Ovary (tissue), 9 donors: ENCODE data around the gene IQCM. TPM values are rescaled to one million over a fixed set of nuclear protein-coding genes. Genes with fewer than 3 reads are reported as not detected.

Source experiments
- DNase-seq, 5 donors: peaks; one replicate each; pipeline ENCODE4 v3.0.0-alpha.2; 2019 to 2020
- H3K27ac ChIP-seq, 2 donors: fragments of 200-600 bp; one replicate each; pipeline versions ENCODE4 v1.5.1 to v1.8.0; 2019 to 2022
- H3K27me3 ChIP-seq: fragments of 200-600 bp; one replicate; pipeline ENCODE4 v1.8.0; 2022
- H3K36me3 ChIP-seq: fragments of 200-600 bp; sonication (generic); one replicate; pipeline ENCODE4 v1.5.1; 2019
- H3K4me1 ChIP-seq: one replicate; pipeline ENCODE4 v1.8.1; 2013; ENCODE audit warnings: mild to moderate bottlenecking, moderate library complexity; ENCODE audit not compliant: insufficient read depth
- H3K4me3 ChIP-seq: fragments of 200-600 bp; sonication (generic); one replicate; pipeline ENCODE4 v1.5.1; 2017
- H3K9me3 ChIP-seq, 2 donors: fragments of 200-600 bp in 1 of 2; sonication (generic) in 1 of 2; one replicate each; pipeline versions ENCODE4 v1.5.1 to v1.8.1; 2013 to 2019; ENCODE audit warnings: mild to moderate bottlenecking in 1 of 2, moderate library complexity in 1 of 2
- CTCF ChIP-seq, 3 donors: fragments of 450-650 bp in 2 of 3; fragments of 200-600 bp in 1 of 3; IDR thresholded peaks; one replicate each; pipeline versions ENCODE4 v1.5.1 to v1.8.0; 2016 to 2022; ENCODE audit warnings: antibody characterized with exemption in 3 of 3, mild to moderate bottlenecking in 1 of 3
- EP300 ChIP-seq: sonication (generic); formaldehyde crosslinking; IDR thresholded peaks from one replicate; pipeline ENCODE4 v1.6.1; 2017; ENCODE audit warnings: antibody characterized with exemption
- POLR2A ChIP-seq: fragments of 450-650 bp; IDR thresholded peaks from one replicate; pipeline ENCODE4 v1.6.1; 2017; ENCODE audit warnings: antibody characterized with exemption, mild to moderate bottlenecking, moderate library complexity
- WGBS, 3 donors: extraction: QIAGEN DNeasy Blood & Tissue Kit in 1 of 3; methylation state at CpG; one replicate each; pipeline versions ENCODE4 v1.1.5 to v1.1.7; 2013 to 2017; 5-methylcytosine and 5-hydroxymethylcytosine counted together
- intact Hi-C, 4 donors: fragments of 100-400 bp; cut with DNase I; formaldehyde crosslinking; loops; one replicate each; pipeline versions ENCODE4 v1.11.0 to v1.15.1; 2022 to 2023
- polyA plus RNA-seq, 2 donors: library from polyadenylated mRNA; stranded (reverse); fragments of 200-250 nt in 1 of 2; fragments of 350-450 nt in 1 of 2; fragmentation: Illumina TruSeq in 1 of 2; extraction: RNeasy Lipid Tissue Mini Kit (QIAGEN cat#74804) in 1 of 2; gene quantifications; one replicate each; pipeline ENCODE4 v1.2.3, GENCODE V29; 2013 to 2014
- total RNA-seq, 7 donors: library from RNA; depleted of rRNA in 2 of 7; stranded (reverse); fragments of >200 nt in 2 of 7; fragmentation: NEBNext Ultra II Directional in 3 of 7; extraction: Animal tissue kit (Norgen Biotek cat#: 25700) in 3 of 7; gene quantifications; one replicate each; pipeline versions ENCODE4 v1.1.0 to v1.2.4, GENCODE V29; 2016 to 2023
- donor health status: DM: no; HTN: no; CAD: no; lungs with moderate emphysema.
- donor health status: DM: no; HTN: no; CAD: no.
- donor health status: Bipolar disorder and iron deficiency.
- donor health status: DM: yes; HTN: yes; CAD: no.
- donor health status: DM: no; HTN: no; CAD: no.
- donor health status: DM: yes; HTN: yes; CAD: no.

Gene IQCM
- total and polyA plus RNA-seq, 9 donors, result not detected

GRCh38 chr4:149523039-149523438 is 292.6 kb downstream of the IQCM start:
- no peak overlapping the region for H3K27ac ChIP-seq
- no peaks in the 10 kb centered on the region for H3K4me1 ChIP-seq
- no peak overlapping the region for H3K4me3 ChIP-seq
- no peaks in the 10 kb centered on the region for H3K27me3 ChIP-seq
- 82 to 92% (median 85%) methylated on average over 2 of the region's 2 CpGs for WGBS, 3 donors
- H3K36me3 ChIP-seq, result no peaks in the 10 kb centered on the region
- intact Hi-C loops, result no loop called here
- TF ChIP-seq EP300 (no peak), POLR2A (no peak)
- H3K9me3 ChIP-seq, result no peaks in the 10 kb centered on the region
- no peak for DNase-seq

- Histone ChIP-seq H3K27ac (no peak overlapping the region), H3K27me3 (no peaks in the 10 kb centered on the region), H3K36me3 (no peaks in the 10 kb centered on the region), H3K9me3 (no peaks in the 10 kb centered on the region), H3K4me3 (no peak overlapping the region), H3K4me1 (no peaks in the 10 kb centered on the region)
- DNase-seq, result no peak
- WGBS, 3 donors, result 27 to 40% (median 37%) methylated on average over 3 of the region's 3 CpGs
- intact Hi-C loops, result no loop called here
- no peak for TF ChIP-seq CTCF (IDR thresholded peaks at IDR 0.05)
- TF ChIP-seq EP300, result no peak
- no peak for TF ChIP-seq POLR2A
These were observed 293.8 kb downstream of the IQCM start for GRCh38 chr4:149521611-149522425.

GRCh38 chr4:149518471-149518870 is 297.2 kb downstream of the IQCM start:
- TF ChIP-seq EP300, result no peak
- intact Hi-C loops, result no loop called here
- Histone ChIP-seq H3K36me3 (no peaks in the 10 kb centered on the region), H3K27me3 (no peaks in the 10 kb centered on the region), H3K4me3 (no peak overlapping the region), H3K27ac (no peak overlapping the region), H3K9me3 (no peaks in the 10 kb centered on the region), H3K4me1 (no peaks in the 10 kb centered on the region)
- no peak for DNase-seq

- DNase-seq, result no peak
- Histone ChIP-seq H3K27ac (no peak overlapping the region), H3K4me3 (no peak overlapping the region), H3K27me3 (no peaks in the 10 kb centered on the region), H3K4me1 (no peaks in the 10 kb centered on the region), H3K36me3 (no peaks in the 10 kb centered on the region), H3K9me3 (no peaks in the 10 kb centered on the region)
- intact Hi-C loops, result no loop called here
- TF ChIP-seq POLR2A, result no peak
- no peak for TF ChIP-seq EP300
- no peak for TF ChIP-seq CTCF (IDR thresholded peaks at IDR 0.05)
These were observed 302.6 kb downstream of the IQCM start for GRCh38 chr4:149513081-149513480.

GRCh38 chr4:149512501-149512900 is 303.1 kb downstream of the IQCM start:
- Histone ChIP-seq H3K36me3 (no peaks in the 10 kb centered on the region), H3K27me3 (no peaks in the 10 kb centered on the region), H3K27ac (no peak overlapping the region), H3K4me3 (no peak overlapping the region), H3K9me3 (no peaks in the 10 kb centered on the region), H3K4me1 (no peaks in the 10 kb centered on the region)
- TF ChIP-seq CTCF (IDR thresholded peaks at IDR 0.05), result no peak
- no peak for TF ChIP-seq POLR2A
- TF ChIP-seq EP300, result no peak
- no peak for DNase-seq
- intact Hi-C loops, result no loop called here
- WGBS, 3 donors, result 22 to 42% (median 31%) methylated on average over 1 of the region's 1 CpG
